ENCODE results near the gene SHISAL1.

DNA sequence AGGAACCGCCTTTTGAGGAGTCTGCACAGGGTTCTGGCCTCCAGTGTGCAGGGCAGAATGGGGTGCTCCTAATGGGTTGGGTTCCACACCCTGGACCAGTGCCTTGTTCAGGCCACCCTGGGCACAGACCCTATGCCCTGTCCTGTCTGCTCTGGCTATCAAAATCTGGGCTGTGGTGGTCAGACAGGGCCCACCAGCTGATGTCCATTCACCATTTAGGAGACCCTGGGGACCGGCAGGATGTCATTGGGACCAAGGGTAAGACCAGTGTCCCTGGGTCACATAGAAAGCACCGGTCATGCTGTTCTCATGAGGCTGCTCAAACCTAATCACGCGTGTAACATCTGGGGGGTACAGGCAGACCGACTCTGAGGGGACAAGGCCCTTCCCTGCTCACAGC is 94.7 kb downstream of the SHISAL1 start:
- TF ChIP-seq, protein P1, sequence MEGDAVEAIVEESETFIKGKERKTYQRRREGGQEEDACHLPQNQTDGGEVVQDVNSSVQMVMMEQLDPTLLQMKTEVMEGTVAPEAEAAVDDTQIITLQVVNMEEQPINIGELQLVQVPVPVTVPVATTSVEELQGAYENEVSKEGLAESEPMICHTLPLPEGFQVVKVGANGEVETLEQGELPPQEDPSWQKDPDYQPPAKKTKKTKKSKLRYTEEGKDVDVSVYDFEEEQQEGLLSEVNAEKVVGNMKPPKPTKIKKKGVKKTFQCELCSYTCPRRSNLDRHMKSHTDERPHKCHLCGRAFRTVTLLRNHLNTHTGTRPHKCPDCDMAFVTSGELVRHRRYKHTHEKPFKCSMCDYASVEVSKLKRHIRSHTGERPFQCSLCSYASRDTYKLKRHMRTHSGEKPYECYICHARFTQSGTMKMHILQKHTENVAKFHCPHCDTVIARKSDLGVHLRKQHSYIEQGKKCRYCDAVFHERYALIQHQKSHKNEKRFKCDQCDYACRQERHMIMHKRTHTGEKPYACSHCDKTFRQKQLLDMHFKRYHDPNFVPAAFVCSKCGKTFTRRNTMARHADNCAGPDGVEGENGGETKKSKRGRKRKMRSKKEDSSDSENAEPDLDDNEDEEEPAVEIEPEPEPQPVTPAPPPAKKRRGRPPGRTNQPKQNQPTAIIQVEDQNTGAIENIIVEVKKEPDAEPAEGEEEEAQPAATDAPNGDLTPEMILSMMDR (IDR thresholded peaks at IDR 0.05; ENCODE audit: borderline replicate concordance, extremely low read depth, low read length, poor library complexity, severe bottlenecking) = no peak
- no peak for TF ChIP-seq EZH2 (IDR thresholded peaks at IDR 0.05; ENCODE audit: borderline replicate concordance, low read depth, low read length, severe bottlenecking)
